Measurements from ENCODE around the gene ATP1B3.
"Not testable (repeated sequence)": the region's sequence is repeated elsewhere in the genome, so short reads cannot be mapped to it uniquely, and the experiment has no call there.

ATP1B3 gene

DNA sequence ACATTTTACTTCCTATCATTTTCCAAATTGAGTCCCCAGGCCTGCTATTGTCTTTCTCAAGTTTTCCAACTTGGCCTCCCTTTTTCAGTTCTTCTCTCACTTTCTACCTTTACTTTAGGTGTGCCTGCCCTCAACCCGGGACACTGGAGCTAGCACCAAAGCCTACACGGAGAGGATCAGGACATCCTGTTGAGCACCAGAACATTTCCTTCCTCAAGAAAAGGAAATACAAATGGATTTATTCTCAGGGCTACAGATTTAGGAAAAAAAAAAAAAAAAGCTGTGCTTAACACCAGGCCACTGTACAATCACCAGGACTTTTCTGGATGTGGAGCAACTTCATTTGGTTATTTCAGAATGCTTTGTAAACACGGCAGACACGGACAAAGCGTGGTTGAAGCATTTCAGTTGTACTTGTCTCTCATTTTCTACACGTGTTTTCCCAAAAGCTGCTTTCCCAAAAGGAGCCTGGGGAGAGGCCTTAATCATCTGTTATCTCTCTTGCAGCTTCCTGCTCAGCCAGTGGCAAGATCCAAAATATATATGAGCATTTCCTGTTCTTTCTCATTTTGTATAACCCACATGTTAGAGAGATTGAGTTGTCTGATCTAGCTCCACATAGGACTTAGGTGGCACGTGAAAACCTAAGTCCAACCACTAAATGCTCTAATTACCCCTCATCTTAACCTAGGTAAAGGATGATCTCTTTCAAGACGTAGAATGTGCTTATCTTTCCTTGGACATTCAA is 15.5 kb upstream of the ATP1B3 start:
- no peak for DNase-seq

DNA sequence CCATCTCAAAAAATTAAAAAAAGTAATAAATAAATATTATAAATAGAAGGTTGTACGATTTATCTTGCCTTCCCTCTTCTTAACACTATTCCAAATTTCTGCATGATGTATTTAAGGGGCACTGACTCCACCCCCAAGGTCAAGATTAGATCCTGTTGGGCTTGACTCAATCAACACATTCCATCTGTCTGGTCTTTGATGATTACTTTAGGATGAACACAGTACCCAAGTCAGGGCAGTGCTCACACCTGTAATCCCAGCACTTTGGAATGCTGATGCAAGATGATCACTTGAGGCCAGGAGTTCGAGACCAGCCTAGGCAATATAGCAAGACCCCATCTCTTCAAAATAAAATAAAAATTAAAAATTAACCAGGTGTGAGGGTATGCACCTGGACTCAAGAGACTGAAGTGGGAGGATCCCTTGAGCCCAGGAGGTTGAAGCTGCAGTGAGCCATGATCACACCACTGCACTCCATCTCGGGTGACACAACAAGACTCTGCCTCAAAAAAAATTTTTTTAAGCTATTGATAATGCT is 14.1 kb upstream of the ATP1B3 start:
- DNase-seq, result no peak

DNA sequence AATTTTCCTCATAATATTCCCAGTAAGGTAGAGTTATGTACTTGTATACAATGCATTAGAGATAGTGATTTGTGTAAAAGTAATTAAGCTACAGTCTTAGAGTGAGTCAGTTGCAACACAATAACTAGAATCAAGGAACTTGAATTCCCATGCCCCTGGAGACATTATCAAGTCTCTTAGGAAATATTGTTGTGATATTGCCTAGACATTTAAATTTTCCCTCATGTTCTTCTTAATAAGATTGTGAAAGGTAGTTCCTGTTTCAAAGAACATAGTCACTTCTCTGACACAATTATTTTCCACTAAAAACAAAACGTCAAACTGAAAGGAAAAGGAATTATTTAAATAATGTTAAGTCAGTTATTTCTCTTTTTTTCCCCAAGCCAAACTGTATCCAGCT is 13.0 kb upstream of the ATP1B3 start:
- DNase-seq, result no peak

DNA sequence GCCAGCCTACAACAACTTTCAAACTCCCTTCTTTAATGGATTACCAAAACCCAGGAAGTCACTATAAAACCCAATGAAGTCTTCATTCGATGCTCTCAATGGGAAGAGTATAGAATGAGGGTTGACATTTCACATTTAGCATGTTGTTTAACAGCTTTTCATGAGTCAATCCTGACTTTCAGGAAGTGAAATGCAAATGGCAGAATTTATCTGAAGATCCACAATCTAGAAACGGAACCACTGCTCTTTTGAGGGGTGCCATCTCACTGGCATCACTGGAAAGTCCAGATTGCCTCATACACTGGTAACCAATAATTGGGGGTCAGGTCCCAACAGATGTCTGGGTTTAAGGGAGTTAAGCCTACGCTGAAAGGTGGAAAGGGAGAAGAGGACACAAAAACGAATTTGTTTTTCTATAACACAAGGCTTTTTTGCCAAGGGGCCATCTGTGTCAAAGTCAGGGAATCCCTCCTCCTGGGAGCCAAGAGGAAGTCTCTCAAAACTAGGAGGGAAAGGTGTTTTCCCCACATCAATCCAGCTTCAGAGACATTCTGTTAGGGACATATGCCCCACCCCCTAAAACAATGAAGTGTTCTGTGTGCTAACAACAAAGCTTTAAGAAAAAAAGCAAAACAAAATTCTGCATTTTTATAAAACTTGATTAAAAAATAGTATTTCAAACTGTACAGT is 12.0 kb upstream of the ATP1B3 start:
- DNase-seq, result no peak

DNA sequence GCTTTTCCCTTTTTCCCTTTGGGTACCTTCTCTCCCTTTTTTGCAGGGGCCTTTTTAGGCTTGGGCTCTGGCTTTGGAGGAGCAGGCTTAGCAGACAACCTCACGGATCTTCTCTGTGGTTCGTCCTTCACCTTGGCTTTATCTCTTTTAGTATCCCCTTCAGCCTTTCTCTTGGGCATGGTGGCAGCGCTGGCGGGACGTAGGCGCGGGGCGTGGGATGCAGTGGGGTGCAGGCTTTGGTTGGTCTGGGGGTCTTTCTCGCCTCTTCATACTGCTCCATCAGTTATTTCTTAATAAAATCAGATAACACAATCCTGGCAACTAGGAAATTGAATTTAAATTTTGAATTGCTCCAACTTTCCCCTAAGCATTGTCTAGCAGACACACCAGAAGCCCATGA is 11.3 kb upstream of the ATP1B3 start:
- no peak for DNase-seq

DNA sequence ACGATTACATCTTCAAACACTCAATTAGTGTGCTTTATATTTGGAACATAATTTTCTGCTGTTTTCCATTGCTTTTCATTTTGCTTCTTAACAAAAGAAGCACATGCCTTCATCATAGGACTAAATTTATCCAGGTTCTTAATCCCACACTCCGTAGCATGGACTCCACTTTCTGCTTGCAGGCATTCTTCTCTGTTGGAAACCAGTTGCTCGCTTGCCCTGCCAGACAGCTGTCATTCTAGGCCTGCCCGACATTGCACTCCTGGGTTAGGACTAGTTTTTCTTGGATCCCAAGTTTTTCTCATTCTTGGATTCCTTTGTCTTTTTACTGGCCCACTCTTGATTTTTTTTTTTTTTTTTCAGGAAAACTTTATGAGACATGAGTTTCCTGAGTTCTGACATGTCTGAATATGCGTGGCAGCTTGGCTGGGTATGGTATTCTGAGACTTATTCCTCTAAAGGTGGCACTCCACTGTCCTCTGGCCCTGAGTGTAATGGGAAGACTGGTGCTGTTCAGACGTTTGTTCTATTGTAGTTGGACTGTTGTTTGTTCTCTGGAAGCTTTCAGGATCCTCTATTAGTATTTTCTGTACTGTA is 6.3 kb upstream of the ATP1B3 start:
- DNase-seq, result no peak

DNA sequence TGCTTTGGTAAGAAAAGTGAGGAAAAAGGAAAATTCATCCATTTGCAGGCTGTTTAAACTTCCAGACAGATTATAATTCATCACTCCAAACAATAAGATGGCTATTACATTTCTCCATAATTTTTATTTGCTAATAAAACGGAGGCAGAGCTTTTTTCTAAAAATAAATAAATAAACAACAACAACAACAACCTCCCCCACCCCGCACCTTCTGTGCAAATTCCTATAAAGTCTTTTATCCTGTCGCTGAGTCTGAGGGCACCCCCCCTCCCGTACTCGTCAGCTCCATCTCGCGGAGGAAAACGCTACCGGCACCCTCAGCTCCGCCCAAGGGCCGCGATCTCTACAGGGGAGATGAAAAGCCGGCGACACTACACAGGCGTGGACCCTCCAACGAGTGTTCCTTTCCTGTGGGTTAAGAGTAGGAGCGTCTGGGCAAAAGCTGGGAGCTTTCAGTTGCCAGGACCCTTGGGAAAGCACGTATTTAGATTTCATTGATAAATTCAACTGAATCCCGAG is 1.0 kb upstream of the ATP1B3 start:
- DNase-seq, result peak; percentile 76

DNA sequence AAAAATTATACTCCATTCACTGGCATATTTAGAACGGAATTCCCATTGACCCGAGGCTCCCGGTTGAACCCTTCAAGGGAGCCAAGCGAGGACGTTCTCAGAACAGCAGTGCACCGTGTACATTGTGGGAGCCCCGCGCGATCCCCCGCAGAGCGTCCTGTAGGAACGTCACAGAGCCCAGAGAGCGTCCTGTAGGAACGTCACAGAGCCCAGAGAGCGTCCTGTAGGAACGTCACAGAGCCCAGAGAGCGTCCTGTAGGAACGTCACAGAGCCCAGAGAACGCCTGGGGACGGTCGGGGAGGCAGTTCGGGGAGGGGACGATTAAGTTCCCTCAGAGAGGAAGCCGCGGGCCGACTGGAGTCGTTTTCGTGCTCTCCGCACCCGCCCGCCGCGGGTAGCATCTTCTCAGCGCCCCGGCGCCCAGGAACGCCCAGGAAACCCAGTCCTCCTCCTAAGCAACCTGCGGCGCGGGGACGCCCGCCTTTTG is 506 bp upstream of the ATP1B3 start:
- DNase-seq, result peak; percentile 63

DNA sequence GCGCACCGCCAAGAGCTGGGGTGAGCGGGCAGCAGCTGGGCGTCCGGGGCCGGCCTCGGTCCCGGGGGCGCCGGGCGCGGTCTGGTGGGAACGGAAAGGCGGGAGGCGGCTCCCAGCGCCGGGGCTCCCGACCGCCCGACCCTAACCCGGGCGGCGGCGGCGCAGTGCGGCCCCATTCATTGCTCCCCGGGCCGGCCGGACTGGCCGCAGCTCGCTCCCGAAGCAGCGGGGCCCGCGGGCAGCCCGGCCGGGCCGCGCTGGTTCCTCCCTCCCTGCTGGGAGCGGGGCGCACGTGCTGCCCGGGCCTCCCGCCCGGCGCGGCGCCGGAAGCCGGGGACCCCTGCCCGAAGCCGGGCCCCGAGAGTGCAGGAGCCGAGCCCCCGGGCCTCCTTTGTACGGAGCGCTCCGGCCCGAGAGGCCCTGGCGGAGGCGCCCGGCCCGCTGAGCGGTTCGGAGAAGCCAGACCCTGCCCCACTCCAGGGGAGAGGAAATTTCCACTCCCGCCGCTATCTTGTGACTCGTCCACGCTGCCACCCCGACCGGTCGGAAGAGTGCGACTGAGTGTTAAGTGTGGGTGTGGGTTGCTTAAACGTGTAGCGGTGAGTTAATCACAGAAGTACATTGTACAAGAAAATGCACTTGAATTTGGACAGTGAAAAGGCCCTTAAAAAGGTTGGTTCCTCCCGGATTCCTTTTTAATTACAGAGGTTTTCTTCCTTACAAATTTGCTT is 613 bp downstream of the ATP1B3 start:
- DNase-seq, result peak; percentile 25

DNA sequence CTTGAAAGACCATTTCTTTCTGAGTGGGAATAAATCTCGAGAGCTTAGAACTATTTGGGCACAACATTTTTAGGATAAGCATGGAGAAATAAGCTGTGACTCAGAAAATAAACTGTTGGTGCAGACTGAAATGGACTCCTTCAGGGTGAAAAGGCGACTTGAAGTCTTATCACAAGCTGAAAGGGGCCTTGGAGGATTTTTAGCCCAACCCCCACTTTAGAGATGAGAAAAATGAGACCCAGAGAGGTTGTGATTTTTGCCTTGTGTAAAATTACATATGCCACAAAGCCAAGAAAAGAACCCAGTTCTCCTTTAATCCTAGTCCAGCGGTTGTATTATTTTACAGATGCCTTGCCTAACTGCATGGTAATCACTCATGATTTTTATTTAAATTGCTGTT is 1.5 kb downstream of the ATP1B3 start:
- peak; percentile 47 for DNase-seq

DNA sequence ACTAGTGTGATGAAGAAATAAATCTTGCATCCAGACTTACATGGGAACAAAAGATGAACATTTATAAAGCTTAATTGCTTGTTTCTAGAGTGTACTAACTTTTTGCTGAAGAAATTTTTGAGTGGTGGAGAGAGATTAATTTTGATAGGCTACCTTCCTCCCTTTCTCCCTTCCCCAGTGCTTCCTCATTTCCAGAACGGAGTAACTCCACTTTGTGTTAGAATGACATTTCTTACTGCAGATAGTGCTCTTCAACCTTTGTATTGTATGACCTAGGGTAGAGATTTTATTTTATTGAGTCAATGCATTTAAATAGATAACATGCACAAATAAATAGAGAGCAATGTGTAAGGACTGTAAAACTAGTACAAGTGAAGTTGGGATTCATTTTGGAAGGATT is 1.9 kb downstream of the ATP1B3 start:
- no peak for DNase-seq

DNA sequence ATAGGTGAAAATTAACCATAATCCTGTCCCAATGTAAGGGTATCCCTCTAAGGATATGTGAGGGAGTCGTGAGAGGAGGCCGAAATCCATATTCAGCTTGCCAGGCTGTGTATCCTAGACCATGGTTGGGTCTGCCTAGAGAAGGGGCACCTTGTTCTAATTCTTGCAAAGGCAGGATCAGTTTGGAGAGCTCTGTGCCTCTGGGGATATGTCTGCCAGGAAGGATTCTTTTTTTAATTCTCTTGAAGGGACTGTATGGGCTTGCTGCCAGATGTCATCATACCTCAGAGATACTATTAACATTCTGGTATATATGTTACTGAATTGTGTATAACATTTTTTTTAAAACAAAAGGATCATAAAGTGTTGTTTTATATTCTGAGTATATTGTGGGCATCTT is 2.4 kb downstream of the ATP1B3 start:
- peak; percentile 64 for DNase-seq

DNA sequence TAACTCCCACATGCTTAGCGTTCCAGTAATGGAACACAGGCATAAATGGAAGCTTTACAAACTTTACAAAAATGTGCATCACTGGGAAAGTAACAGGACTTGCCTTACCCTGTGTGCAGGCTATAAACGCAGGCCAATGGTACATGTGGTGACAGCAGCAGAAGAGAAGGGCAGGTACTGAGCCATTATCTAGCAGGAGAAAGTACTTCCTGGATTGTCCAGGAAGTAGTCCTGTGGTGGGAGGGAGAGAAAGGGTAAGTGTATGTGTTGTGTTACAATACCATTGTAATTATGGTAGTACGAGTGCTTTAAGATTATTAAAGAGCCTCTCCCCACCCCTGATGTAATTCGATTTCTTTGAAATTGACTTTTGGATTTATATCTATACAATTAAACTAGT is 5.3 kb downstream of the ATP1B3 start:
- no peak for DNase-seq

DNA sequence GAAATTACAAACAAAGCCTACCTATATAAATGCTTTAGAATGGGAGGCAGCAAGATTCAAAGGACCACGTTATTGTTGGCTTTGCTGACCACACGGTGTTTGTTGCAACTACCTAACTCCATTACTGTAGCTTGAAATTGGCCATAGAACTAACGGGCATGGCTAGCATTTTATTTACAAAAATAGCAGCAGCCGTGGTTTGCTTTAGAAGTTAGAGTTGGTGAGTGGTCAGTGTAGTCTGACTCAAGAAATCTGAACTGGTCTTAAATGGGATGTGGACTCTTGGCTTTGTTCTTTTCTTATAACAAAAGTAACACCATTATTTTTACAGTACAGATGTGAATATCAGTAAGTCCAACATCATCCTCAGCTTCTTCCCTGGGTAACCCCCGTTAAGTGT is 10.6 kb downstream of the ATP1B3 start:
- DNase-seq, result no peak

DNA sequence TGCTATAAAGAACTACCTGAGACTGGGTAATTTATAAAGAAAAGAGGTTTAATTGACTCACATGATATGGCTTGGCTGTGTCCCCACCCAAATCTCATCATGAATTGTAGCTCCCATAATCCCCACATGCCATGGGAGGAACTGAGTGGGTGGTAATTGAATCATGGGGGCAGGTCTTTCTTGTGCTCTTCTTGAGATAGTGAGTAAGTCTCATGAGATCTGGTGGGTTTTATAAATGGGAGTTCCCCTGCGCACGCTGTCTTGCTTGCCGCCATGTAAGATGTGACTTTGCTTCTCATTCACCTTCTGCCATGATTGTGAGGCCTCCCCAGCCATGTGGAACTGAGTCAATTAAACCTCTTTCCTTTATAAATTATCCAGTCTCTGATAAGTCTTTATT is 12.1 kb downstream of the ATP1B3 start:
- DNase-seq, result not testable (repeated sequence)

DNA sequence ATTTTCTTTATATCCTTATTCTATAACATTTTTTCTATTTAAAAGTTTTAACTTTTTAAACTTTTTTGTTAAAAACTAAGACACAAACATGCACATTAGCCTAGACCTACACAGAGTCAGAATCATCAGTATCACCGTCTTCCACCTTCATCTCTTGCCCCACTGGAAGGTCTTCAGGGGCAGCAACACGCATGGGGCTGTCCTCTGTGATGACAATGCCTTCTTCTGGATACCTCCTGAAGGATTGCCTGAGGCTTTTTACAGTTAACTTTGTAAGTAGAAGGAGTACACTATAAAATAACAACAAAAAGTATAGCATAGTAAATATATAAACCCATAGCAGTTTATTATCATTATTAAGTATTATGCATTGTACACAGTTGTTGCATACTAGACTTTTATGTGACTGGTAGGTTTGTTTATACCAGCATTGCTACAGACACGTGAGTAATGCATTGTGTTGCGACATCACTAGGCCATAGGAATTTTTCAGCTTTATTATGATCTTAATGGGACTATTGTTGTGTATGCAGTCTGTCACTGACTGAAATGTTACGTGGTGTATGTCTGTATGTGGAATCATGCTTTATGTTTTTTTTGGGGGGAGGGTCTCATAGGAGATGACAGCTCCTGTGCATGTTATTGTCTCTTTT is 18.2 kb downstream of the ATP1B3 start:
- DNase-seq, result peak; percentile 85

DNA sequence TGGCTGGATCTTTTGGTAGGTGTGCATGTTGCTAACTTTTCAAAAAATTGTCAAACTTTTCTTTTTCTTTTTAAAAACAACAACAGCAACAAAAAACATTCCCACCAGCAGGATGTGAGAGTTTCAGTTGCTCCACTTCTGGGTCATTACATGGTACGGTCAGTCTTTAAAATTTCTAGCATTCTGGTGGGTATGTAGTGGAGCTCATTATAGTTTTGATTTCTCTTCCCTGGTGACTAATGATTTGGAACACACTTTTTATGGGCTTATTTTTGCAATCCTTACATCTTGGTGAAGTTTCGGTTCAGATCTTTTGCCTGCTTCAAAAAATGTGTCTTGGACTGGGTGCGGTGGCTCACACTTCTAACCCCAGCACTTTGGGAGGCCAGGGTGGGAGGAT is 19.3 kb downstream of the ATP1B3 start:
- DNase-seq, result peak; percentile 13

DNA sequence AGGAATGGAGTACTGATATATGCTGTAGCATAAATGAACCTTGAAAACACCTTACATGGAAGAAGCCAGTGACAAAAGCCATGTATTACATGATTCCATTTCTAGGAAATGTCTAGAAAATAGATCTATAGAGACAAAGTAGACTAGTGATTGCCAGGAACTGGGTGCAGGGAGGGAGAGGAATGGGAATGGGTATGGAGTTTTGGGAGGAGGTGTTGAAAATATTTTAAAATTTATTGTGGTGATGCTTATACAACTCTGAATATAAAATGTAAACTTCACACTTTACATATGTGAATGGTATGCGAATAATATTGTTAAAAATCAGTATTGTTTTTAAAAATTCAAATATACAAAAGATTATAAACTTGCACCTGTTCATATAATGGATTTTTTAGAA is 22.5 kb downstream of the ATP1B3 start:
- DNase-seq, result no peak

DNA sequence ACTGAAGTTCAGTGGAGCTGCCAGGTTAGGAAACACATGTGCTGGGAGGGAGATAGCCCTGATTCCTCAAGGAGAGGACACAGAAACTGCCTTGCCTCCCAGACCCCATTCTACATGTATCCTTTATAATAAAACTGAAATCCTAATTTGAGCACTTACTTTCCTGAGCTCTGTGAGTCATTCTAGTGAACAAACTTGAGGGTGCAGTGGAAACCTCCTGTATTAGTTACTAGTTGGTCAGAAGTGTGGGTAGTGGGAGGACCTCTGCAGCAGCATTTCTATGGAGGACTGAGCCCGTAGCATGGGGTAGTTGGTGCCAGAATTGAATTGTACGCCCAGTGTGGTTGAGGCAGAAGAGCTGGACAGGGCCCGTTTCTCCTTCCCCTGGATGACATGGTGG is 23.9 kb downstream of the ATP1B3 start:
- no peak for DNase-seq

DNA sequence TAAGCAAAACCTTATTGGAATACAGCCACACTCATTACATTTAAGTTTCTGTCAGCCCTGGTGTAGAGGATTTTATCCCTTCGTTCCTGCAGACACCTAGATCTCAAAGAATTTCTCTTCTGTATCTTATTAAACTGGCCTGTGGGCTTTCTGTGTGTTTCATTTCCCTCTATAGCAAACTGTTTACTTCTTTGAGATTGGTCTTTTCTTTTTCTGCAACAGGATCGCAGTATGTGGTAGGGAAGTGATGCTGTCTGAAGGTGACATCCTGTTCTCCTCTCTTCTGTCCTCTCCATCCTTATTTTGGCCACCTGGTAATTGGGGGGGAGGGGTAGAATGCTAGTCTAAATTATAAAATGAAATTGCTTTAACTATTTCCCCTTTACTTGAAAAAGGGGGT is 25.5 kb downstream of the ATP1B3 start:
- no peak for DNase-seq

DNA sequence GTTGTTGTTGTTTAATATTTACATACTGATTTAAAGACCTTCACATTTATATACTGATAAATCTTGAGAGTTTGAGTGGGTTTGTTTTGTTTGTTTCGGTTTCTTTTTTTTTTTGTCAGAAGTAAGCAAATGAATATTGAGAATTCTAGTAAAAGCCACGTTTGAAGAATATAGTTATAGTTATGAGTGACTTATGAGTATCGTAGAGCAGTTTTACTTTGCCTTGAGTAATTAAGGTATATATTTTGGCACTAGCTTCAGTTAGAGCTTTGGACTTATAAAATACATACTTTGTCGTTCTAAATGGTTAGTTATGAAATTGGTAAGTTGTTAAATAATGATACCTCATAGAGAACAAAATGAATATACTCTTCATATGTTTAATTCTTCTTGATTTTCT is 27.8 kb downstream of the ATP1B3 start:
- DNase-seq, result no peak

DNA sequence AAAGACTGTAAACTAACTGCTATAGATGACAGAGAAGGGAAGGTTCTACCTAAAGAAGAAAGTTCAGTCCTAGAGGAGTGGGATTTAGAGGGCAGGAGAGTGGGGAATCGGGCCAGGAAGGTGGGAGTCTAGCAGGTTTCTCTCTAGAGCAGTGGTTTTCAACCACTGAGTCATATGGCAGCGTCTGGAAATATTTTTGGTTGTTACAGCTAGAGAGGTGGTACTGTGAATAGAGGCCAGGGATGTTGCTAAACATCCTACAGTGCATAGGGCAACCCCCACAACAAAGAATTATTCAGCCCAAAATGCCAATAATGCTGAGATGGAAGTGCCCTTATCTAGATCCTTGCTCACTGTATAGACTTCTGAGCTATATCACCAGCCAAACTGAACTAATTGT is 28.7 kb downstream of the ATP1B3 start:
- peak; percentile 8 for DNase-seq

Data from fibroblast of skin of right quadriceps (primary cell).